ENCODE results near the gene RPS28.

DNA sequence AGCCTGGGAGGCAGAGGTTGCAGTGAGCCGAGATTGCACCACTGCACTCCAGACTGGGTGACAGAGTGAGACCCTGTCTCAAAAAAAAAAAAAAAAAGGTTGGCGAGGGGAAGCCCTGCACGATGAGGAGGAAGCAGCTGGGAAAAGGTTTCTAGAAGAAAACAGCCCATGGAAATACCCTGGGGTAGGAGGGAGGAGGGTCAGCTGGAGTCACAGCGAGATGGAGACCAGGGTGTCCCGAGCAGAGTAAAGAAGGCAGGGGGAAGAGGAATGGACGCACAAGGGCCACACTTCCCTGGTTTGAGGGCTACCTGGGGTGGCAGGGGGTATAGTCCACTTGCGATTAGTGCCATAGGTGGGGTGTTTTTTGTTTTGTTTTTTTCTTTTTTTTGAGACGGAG, 15.4 kb downstream of the RPS28 start:
- TF ChIP-seq, protein P1, sequence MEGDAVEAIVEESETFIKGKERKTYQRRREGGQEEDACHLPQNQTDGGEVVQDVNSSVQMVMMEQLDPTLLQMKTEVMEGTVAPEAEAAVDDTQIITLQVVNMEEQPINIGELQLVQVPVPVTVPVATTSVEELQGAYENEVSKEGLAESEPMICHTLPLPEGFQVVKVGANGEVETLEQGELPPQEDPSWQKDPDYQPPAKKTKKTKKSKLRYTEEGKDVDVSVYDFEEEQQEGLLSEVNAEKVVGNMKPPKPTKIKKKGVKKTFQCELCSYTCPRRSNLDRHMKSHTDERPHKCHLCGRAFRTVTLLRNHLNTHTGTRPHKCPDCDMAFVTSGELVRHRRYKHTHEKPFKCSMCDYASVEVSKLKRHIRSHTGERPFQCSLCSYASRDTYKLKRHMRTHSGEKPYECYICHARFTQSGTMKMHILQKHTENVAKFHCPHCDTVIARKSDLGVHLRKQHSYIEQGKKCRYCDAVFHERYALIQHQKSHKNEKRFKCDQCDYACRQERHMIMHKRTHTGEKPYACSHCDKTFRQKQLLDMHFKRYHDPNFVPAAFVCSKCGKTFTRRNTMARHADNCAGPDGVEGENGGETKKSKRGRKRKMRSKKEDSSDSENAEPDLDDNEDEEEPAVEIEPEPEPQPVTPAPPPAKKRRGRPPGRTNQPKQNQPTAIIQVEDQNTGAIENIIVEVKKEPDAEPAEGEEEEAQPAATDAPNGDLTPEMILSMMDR (IDR thresholded peaks at IDR 0.05), result no peak
- no peak for TF ChIP-seq POLR2A (IDR thresholded peaks at IDR 0.05)
